ENCODE results near the gene OR52A1. TPM values are rescaled to one million over a fixed set of nuclear protein-coding genes. Genes with fewer than 3 reads are reported as not detected.

OR52A1 gene
- total and polyA plus RNA-seq, 9 of the 15 experiments (the other 6 are each of a cell fraction or from before 2014, with no cell fraction given), result under 0.01 to 0.33 (median 0.13) TPM; not detected in 3

DNA sequence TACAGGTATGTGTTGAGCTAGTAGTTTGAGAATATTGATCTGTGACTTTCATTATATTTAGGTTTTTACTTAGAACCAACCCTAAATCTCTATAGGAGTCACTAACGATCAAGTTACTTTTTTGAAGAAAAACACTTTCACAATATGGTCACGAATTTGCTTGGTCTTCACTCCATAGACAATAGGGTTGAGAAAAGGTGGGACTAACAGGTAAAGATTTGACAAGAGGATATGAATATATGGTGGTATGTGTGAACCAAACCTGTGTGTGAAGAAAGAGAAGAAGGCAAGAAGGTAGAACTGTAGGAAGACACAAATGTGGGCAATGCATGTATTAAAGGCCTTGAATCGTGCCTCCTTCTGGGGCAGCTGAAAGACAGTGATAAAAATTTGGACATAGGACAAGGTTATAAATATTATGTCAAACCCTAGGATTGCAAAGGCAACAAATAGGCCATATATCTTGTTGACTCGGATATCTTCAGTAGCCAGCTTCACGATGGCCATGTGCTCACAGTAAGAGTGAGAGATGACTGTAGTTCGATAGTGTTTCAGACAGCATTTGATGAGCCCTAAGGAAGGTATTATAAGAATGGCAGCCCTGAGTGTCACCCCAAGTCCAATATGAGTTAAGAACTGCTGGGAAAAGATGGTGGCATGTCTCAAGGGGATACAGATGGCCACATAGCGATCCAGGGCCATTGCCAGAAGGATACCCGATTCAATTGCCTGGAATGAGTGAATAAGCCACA, 22.8 kb downstream of the OR52A1 start (continued):
- no peak for TF ChIP-seq ZNF165 (CRISPR knock-in tag; IDR thresholded peaks at IDR 0.05; ENCODE audit: borderline replicate concordance)
- TF ChIP-seq KAT8 (IDR thresholded peaks at IDR 0.05; ENCODE audit: low read depth), result no peak
- TF ChIP-seq, protein P1, sequence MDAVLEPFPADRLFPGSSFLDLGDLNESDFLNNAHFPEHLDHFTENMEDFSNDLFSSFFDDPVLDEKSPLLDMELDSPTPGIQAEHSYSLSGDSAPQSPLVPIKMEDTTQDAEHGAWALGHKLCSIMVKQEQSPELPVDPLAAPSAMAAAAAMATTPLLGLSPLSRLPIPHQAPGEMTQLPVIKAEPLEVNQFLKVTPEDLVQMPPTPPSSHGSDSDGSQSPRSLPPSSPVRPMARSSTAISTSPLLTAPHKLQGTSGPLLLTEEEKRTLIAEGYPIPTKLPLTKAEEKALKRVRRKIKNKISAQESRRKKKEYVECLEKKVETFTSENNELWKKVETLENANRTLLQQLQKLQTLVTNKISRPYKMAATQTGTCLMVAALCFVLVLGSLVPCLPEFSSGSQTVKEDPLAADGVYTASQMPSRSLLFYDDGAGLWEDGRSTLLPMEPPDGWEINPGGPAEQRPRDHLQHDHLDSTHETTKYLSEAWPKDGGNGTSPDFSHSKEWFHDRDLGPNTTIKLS (IDR thresholded peaks at IDR 0.05; ENCODE audit: borderline replicate concordance, low read depth), result no peak
- no peak for TF ChIP-seq XRCC4 (IDR thresholded peaks at IDR 0.05; ENCODE audit: extremely low read depth, insufficient read depth, insufficient read length)
- no peak for TF ChIP-seq MBD2 (IDR thresholded peaks at IDR 0.05; ENCODE audit: borderline replicate concordance, low read depth)
- peak; percentile 87; the same call in 1 of the 2 replicates for TF ChIP-seq EP300 (IDR thresholded peaks at IDR 0.05; ENCODE audit: low read length)
- TF ChIP-seq, protein P2, sequence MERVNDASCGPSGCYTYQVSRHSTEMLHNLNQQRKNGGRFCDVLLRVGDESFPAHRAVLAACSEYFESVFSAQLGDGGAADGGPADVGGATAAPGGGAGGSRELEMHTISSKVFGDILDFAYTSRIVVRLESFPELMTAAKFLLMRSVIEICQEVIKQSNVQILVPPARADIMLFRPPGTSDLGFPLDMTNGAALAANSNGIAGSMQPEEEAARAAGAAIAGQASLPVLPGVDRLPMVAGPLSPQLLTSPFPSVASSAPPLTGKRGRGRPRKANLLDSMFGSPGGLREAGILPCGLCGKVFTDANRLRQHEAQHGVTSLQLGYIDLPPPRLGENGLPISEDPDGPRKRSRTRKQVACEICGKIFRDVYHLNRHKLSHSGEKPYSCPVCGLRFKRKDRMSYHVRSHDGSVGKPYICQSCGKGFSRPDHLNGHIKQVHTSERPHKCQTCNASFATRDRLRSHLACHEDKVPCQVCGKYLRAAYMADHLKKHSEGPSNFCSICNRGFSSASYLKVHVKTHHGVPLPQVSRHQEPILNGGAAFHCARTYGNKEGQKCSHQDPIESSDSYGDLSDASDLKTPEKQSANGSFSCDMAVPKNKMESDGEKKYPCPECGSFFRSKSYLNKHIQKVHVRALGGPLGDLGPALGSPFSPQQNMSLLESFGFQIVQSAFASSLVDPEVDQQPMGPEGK (CRISPR knock-in tag; IDR thresholded peaks at IDR 0.05; ENCODE audit: borderline replicate concordance), result no peak
- TF ChIP-seq, protein P3, sequence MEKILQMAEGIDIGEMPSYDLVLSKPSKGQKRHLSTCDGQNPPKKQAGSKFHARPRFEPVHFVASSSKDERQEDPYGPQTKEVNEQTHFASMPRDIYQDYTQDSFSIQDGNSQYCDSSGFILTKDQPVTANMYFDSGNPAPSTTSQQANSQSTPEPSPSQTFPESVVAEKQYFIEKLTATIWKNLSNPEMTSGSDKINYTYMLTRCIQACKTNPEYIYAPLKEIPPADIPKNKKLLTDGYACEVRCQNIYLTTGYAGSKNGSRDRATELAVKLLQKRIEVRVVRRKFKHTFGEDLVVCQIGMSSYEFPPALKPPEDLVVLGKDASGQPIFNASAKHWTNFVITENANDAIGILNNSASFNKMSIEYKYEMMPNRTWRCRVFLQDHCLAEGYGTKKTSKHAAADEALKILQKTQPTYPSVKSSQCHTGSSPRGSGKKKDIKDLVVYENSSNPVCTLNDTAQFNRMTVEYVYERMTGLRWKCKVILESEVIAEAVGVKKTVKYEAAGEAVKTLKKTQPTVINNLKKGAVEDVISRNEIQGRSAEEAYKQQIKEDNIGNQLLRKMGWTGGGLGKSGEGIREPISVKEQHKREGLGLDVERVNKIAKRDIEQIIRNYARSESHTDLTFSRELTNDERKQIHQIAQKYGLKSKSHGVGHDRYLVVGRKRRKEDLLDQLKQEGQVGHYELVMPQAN (IDR thresholded peaks at IDR 0.05; ENCODE audit: borderline replicate concordance), result no peak
- no peak for TF ChIP-seq ZNF785 (CRISPR knock-in tag; IDR thresholded peaks at IDR 0.05)
- TF ChIP-seq, protein P4, sequence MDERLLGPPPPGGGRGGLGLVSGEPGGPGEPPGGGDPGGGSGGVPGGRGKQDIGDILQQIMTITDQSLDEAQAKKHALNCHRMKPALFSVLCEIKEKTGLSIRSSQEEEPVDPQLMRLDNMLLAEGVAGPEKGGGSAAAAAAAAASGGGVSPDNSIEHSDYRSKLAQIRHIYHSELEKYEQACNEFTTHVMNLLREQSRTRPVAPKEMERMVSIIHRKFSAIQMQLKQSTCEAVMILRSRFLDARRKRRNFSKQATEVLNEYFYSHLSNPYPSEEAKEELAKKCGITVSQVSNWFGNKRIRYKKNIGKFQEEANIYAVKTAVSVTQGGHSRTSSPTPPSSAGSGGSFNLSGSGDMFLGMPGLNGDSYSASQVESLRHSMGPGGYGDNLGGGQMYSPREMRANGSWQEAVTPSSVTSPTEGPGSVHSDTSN (CRISPR knock-in tag; IDR thresholded peaks at IDR 0.05; ENCODE audit: low read depth), result no peak
- TF ChIP-seq, protein P4 (tag; conservative IDR thresholded peaks at IDR 0.05; ENCODE audit: low read depth), result peak; percentile 98
- TF ChIP-seq, protein P5, sequence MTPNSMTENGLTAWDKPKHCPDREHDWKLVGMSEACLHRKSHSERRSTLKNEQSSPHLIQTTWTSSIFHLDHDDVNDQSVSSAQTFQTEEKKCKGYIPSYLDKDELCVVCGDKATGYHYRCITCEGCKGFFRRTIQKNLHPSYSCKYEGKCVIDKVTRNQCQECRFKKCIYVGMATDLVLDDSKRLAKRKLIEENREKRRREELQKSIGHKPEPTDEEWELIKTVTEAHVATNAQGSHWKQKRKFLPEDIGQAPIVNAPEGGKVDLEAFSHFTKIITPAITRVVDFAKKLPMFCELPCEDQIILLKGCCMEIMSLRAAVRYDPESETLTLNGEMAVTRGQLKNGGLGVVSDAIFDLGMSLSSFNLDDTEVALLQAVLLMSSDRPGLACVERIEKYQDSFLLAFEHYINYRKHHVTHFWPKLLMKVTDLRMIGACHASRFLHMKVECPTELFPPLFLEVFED (CRISPR knock-in tag; conservative IDR thresholded peaks at IDR 0.05), result no peak
- TF ChIP-seq MTF1 (CRISPR knock-in tag; IDR thresholded peaks at IDR 0.05; ENCODE audit: borderline replicate concordance), result 0 out of 2 replicates have a peak, but pooled peaks have one; percentile 16
- TF ChIP-seq TAF7 (tag; IDR thresholded peaks at IDR 0.05), result no peak
- 0 out of 2 replicates have a peak, but pooled peaks have one; percentile 31 for TF ChIP-seq ZNF79 (CRISPR knock-in tag; IDR thresholded peaks at IDR 0.05; ENCODE audit: low read depth)
- peak; percentile 41; the same call in 1 of the 2 replicates for TF ChIP-seq ZFX (CRISPR knock-in tag; IDR thresholded peaks at IDR 0.05)
- no peak for TF ChIP-seq HDAC6 (IDR thresholded peaks at IDR 0.05; ENCODE audit: low read depth, low read length)
